Chondrocyte (in vitro differentiated cells): Measurements from ENCODE around the gene MPV17L. TPM values are rescaled to one million over a fixed set of nuclear protein-coding genes. Genes with fewer than 3 reads are reported as not detected.
A peak's percentile ranks its signal among the peaks of the same experiment; 100 is the strongest.

ENCODE experiments used
- DNase-seq: peaks from one replicate; pipeline ENCODE4 v3.0.0; 2021; ENCODE audit warnings: mixed read lengths, low spot score
- H3K27ac Mint-ChIP-seq: one replicate; pipeline ENCODE4 v1.8.0; 2021; ENCODE audit warnings: mild to moderate bottlenecking, moderate library complexity, mixed read lengths; ENCODE audit not compliant: unreplicated experiment
- H3K27me3 Mint-ChIP-seq: 2 replicates; pipeline ENCODE4 v1.8.0; 2021; ENCODE audit warnings: low read depth, mixed read lengths
- H3K36me3 Mint-ChIP-seq: 2 replicates; pipeline ENCODE4 v1.8.0; 2021; ENCODE audit warnings: low read depth, mixed read lengths
- H3K4me1 Mint-ChIP-seq: 2 replicates; pipeline ENCODE4 v1.8.0; 2021; ENCODE audit warnings: low read depth, mild to moderate bottlenecking, mixed read lengths
- H3K4me3 Mint-ChIP-seq: one replicate; pipeline ENCODE4 v1.8.0; 2021; ENCODE audit warnings: mild to moderate bottlenecking, moderate library complexity, mixed read lengths; ENCODE audit not compliant: unreplicated experiment
- H3K9me3 Mint-ChIP-seq: 2 replicates; pipeline ENCODE4 v1.8.0; 2021; ENCODE audit warnings: low read depth, mixed read lengths
- total RNA-seq: library from RNA; stranded (reverse); gene quantifications from 3 replicates; pipeline ENCODE4 v1.2.1, GENCODE V29; 2021
- TF ChIP-seq, protein P1 (sequence below): fragments of 200-600 bp; sonication (generic); IDR thresholded peaks from 2 replicates; pipeline ENCODE4 v1.5.0; 2021; ENCODE audit warnings: antibody characterized with exemption, mild to moderate bottlenecking, moderate library complexity

Gene MPV17L
- total RNA-seq, 1 donor from 2014 or later: 3.5 TPM

DNA sequence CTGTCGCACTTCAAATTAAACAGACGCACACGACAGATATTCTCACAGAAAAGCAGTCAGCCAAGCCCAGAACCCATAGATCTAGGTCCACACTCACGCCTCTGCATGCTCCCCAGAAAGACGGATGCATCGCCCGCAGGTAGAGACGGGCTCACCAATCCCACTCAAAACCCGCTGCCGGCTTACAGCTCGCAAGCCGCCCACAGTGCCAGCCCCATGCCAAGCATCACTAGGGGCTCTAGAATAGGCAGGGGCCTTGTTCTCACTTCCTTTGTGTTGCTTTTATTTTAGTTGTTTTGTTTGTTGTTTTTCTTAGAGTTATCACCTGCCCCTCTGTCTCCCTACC, 38.5 kb downstream of the MPV17L start:
- peaks cover 28% of the 10 kb centered on the region for H3K4me1 Mint-ChIP-seq
- H3K9me3 Mint-ChIP-seq: no peaks in the 10 kb centered on the region
- H3K27me3 Mint-ChIP-seq: no peaks in the 10 kb centered on the region
- peak overlapping the region; percentile 92 for H3K4me3 Mint-ChIP-seq
- peak overlapping the region; percentile 82 for H3K27ac Mint-ChIP-seq
- DNase-seq: no peak
- TF ChIP-seq, protein P1, sequence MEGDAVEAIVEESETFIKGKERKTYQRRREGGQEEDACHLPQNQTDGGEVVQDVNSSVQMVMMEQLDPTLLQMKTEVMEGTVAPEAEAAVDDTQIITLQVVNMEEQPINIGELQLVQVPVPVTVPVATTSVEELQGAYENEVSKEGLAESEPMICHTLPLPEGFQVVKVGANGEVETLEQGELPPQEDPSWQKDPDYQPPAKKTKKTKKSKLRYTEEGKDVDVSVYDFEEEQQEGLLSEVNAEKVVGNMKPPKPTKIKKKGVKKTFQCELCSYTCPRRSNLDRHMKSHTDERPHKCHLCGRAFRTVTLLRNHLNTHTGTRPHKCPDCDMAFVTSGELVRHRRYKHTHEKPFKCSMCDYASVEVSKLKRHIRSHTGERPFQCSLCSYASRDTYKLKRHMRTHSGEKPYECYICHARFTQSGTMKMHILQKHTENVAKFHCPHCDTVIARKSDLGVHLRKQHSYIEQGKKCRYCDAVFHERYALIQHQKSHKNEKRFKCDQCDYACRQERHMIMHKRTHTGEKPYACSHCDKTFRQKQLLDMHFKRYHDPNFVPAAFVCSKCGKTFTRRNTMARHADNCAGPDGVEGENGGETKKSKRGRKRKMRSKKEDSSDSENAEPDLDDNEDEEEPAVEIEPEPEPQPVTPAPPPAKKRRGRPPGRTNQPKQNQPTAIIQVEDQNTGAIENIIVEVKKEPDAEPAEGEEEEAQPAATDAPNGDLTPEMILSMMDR: no peak
- no peaks in the 10 kb centered on the region for H3K36me3 Mint-ChIP-seq

DNA sequence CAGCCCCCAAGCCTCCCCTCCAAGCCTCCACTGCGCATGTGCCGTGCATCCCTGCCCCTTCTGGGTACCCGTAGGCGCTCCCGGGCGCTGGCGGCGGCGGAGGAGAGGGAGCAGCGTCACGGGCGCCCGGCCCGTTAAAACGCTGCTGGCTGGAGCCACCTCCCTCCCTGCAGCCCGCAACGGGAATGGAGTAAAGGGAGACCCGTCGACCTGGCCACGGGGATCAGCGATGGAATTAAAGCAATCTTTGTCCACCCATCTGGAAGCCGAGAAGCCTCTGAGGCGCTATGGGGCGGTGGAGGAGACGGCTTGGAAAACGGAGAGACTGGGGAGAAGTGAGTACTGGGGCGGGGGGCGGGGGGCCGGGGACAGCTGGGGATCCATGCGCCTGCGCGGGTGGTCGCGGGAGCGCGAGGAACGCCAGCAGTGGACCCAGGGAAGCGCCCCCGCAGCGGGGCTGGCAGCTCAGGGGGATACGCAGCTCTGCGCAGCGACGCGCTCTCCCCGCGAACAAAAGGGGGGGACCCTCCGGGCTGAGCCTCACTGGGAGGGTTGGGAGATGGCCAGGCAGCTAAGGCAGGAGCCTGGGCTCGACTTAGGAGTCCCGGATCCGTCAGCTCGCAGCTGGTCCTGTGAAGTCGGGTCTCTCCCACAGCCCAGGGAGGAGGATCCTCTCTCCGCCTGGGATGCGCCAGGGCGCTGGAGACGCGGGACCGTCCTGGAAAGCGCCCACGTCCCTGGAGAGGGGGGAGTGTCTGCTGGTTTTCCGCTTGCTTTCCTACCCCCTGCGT, 39.1 kb downstream of the MPV17L start, which contains the start of gene BMERB1:
Gene BMERB1 (plus strand): TSS at position 164 of the 791 bp plus-strand sequence. CDS start 66 bp downstream, at position 230.
- Mint-ChIP-seq H3K36me3 (no peaks in the 10 kb centered on the region), H3K4me3 (peak within 1 kb of the TSS; percentile 92), H3K4me1 (peaks cover 34% of the 10 kb centered on the region), H3K27ac (peak within 1 kb of the TSS; percentile 82), H3K9me3 (no peaks in the 10 kb centered on the region), H3K27me3 (no peaks in the 10 kb centered on the region)
- DNase-seq: peak; percentile 95
- TF ChIP-seq, protein P1: peak; percentile 7

DNA sequence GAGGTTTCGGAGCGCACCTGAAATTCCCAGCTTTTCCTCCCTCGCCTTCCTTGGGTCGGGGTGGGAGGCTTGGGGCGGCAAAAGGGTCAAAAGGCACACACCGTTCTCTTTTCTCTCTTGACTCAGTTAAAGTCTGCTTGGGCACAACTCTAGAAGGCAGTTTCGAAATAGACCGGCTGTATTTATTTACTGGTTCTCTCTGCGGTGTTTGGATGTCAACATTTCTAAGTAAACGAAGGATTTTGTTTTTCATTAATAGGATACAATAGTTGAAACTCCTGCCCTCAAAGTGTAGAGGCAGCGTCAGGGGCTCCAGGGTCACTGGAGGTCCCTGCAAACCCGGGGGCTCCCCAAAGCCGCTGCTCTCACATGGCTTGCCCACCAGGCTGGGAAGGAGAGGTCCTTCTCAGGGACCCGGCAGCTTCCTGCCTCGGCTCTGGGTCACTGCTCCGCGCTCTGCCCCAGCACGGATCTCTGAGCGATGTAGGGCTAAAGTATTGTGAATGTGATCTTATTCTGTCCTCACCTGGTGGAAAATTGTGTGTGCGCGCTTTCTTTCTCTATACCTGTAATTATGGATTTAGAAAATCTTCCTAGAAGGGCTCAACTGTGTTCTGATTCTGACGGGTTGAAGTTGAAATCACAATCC, 39.8 kb downstream of the MPV17L start:
- Mint-ChIP-seq H3K36me3 (no peaks in the 10 kb centered on the region), H3K4me3 (peak overlapping the region; percentile 92), H3K4me1 (peaks cover 41% of the 10 kb centered on the region), H3K9me3 (no peaks in the 10 kb centered on the region), H3K27me3 (no peaks in the 10 kb centered on the region), H3K27ac (peak overlapping the region; percentile 64)
- DNase-seq: no peak
- TF ChIP-seq, protein P1: no peak

DNA sequence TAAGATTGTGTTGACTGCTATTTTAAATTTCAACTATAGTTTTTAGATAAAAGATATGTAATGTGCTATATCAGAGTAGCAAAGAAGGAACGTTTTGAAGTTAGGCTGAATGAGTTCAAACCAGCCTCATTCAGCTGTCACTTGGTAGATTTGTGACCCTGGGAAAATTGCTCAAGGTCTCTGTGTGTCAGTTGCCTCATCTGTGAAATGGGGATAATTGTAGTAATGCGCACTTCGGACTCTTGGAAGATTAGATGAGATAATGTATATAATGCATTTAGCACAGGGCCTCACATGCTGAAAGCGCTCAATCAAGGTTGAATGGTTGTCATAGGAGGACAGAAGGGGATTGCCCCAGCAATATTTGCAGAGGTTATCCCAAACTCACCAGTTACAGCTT, 43.5 kb downstream of the MPV17L start:
- H3K4me1 Mint-ChIP-seq: peaks cover 53% of the 10 kb centered on the region
- no peaks in the 10 kb centered on the region for H3K27me3 Mint-ChIP-seq
- H3K4me3 Mint-ChIP-seq: no peak overlapping the region
- no peaks in the 10 kb centered on the region for H3K36me3 Mint-ChIP-seq
- peak overlapping the region; percentile 83 for H3K27ac Mint-ChIP-seq
- no peak for DNase-seq
- no peaks in the 10 kb centered on the region for H3K9me3 Mint-ChIP-seq
- TF ChIP-seq, protein P1: no peak

DNA sequence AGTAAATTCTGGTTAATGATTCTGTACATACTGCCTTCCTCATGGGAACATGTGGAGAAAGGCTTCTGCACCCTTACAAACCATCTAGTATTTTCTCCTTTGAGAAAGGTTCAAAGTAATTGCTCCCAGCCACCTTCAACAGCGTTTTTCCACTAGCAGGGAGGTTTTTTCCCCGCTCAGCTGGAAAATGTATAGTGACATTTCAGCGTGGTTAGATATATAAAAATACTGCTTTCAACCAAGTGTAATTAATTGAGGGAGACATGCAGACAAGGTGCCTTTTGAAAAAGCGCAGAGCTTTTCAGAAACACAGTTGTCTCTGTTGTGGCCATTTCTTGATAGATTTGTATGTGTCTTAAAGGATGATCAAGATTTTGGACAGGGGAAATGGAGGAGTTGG, 44.0 kb downstream of the MPV17L start:
- H3K4me3 Mint-ChIP-seq: no peak overlapping the region
- no peaks in the 10 kb centered on the region for H3K27me3 Mint-ChIP-seq
- H3K27ac Mint-ChIP-seq: peak overlapping the region; percentile 83
- no peaks in the 10 kb centered on the region for H3K9me3 Mint-ChIP-seq
- DNase-seq: no peak
- peaks cover 50% of the 10 kb centered on the region for H3K4me1 Mint-ChIP-seq
- no peaks in the 10 kb centered on the region for H3K36me3 Mint-ChIP-seq
- TF ChIP-seq, protein P1: no peak
